Endothelial cell of umbilical vein (primary cell): Measurements from ENCODE around the gene CPED1.

ENCODE experiments used
- EZH2 ChIP-seq: IDR thresholded peaks from 2 replicates; pipeline ENCODE4 v1.6.1; 2012; ENCODE audit warnings: borderline replicate concordance, low read depth, mild to moderate bottlenecking, moderate library complexity, low read length, inconsistent platforms; ENCODE audit not compliant: severe bottlenecking
- FOS ChIP-seq: IDR thresholded peaks from 2 replicates; pipeline ENCODE4 v1.6.1; 2011; ENCODE audit warnings: mild to moderate bottlenecking, low read length, moderate library complexity, borderline replicate concordance; ENCODE audit not compliant: insufficient read depth
- JUN ChIP-seq: IDR thresholded peaks from 2 replicates; pipeline ENCODE4 v1.6.1; 2011; ENCODE audit warnings: borderline replicate concordance, low read depth; ENCODE audit not compliant: insufficient read length, insufficient read depth
- MYC ChIP-seq: IDR thresholded peaks from one replicate; pipeline ENCODE4 v1.6.1; 2011; ENCODE audit warnings: mild to moderate bottlenecking, low read depth, low read length
- POLR2A ChIP-seq: IDR thresholded peaks from 2 replicates; pipeline ENCODE4 v1.6.1; 2012; ENCODE audit warnings: low read depth, mild to moderate bottlenecking, control low read depth, low read length
- POLR2AphosphoS5 ChIP-seq: IDR thresholded peaks from 2 replicates; pipeline ENCODE4 v1.6.1; 2012; ENCODE audit warnings: low read depth, mild to moderate bottlenecking, control low read depth, low read length, moderate library complexity; ENCODE audit not compliant: insufficient read depth
- TF ChIP-seq, protein P1 (sequence below), 2 donors: IDR thresholded peaks; 1 replicate in 1 of 2; 2 replicates in 1 of 2; pipeline ENCODE4 v1.5.1; 2011; ENCODE audit warnings: low read length in 2 of 2, mild to moderate bottlenecking in 2 of 2, moderate library complexity in 2 of 2, control low read depth in 1 of 2, inconsistent platforms in 1 of 2, low read depth in 1 of 2; ENCODE audit not compliant: insufficient read depth in 1 of 2; ENCODE audit errors: extremely low read depth in 1 of 2
- TF ChIP-seq, protein P2 (sequence below): IDR thresholded peaks from 2 replicates; pipeline ENCODE4 v1.6.1; 2011; ENCODE audit not compliant: insufficient read depth, insufficient read length

DNA sequence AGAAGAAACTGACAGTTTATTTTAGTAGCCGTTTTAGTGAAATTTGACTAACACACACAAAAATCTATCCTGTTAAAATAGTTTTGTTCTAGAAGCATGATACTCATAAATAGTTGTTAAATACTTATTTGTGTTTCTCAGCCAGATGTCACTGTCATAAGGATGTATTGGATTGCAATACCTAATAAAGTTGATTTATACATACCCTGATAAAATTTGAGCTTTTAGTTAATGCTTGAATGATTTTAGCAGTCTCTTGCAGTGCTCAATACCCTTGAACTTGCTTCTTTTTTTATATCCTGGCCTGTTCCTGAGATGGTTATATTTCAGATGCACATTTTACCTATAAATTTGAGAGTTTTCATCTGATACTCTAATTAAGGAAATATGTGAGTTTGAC is 27.8 kb upstream of the CPED1 start:
- no peak for TF ChIP-seq POLR2A
- no peak for TF ChIP-seq MYC
- TF ChIP-seq, protein P1, sequence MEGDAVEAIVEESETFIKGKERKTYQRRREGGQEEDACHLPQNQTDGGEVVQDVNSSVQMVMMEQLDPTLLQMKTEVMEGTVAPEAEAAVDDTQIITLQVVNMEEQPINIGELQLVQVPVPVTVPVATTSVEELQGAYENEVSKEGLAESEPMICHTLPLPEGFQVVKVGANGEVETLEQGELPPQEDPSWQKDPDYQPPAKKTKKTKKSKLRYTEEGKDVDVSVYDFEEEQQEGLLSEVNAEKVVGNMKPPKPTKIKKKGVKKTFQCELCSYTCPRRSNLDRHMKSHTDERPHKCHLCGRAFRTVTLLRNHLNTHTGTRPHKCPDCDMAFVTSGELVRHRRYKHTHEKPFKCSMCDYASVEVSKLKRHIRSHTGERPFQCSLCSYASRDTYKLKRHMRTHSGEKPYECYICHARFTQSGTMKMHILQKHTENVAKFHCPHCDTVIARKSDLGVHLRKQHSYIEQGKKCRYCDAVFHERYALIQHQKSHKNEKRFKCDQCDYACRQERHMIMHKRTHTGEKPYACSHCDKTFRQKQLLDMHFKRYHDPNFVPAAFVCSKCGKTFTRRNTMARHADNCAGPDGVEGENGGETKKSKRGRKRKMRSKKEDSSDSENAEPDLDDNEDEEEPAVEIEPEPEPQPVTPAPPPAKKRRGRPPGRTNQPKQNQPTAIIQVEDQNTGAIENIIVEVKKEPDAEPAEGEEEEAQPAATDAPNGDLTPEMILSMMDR (IDR thresholded peaks at IDR 0.05; ENCODE audit: extremely low read depth in 1 of 2, insufficient read depth in 1 of 2, low read depth in 1 of 2, low read length in 2 of 2), result no peak
- no peak for TF ChIP-seq FOS
- no peak for TF ChIP-seq POLR2AphosphoS5
- no peak for TF ChIP-seq JUN
- TF ChIP-seq, protein P2, sequence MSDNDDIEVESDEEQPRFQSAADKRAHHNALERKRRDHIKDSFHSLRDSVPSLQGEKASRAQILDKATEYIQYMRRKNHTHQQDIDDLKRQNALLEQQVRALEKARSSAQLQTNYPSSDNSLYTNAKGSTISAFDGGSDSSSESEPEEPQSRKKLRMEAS, result no peak
- TF ChIP-seq EZH2, result no peak
